OCI-LY3 (cell line): ENCODE data around the gene WHRN.

Experiments
- EZH2phosphoT487 ChIP-seq: fragments of 200-600 bp; shearing (Covaris generic); IDR thresholded peaks from 2 replicates; pipeline ENCODE4 v1.6.1; 2018; ENCODE audit warnings: antibody characterized with exemption, mixed run types, low read depth
- TF ChIP-seq, protein P1 (sequence below): fragments of 200-600, 300-600 bp; sonication (generic); IDR thresholded peaks from 2 replicates; pipeline ENCODE4 v1.5.1; 2014; ENCODE audit warnings: antibody characterized with exemption, low read length, low read depth

- TF ChIP-seq, protein P1, sequence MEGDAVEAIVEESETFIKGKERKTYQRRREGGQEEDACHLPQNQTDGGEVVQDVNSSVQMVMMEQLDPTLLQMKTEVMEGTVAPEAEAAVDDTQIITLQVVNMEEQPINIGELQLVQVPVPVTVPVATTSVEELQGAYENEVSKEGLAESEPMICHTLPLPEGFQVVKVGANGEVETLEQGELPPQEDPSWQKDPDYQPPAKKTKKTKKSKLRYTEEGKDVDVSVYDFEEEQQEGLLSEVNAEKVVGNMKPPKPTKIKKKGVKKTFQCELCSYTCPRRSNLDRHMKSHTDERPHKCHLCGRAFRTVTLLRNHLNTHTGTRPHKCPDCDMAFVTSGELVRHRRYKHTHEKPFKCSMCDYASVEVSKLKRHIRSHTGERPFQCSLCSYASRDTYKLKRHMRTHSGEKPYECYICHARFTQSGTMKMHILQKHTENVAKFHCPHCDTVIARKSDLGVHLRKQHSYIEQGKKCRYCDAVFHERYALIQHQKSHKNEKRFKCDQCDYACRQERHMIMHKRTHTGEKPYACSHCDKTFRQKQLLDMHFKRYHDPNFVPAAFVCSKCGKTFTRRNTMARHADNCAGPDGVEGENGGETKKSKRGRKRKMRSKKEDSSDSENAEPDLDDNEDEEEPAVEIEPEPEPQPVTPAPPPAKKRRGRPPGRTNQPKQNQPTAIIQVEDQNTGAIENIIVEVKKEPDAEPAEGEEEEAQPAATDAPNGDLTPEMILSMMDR = no peak
- TF ChIP-seq EZH2phosphoT487 = no peak
These were observed 21.5 kb upstream of the WHRN start for GRCh38 chr9:114526807-114527206.
